ENCODE results near the gene HBE1.
"Not testable (repeated sequence)": the region's sequence is repeated elsewhere in the genome, so short reads cannot be mapped to it uniquely, and the experiment has no call there.

HBE1 gene

DNA sequence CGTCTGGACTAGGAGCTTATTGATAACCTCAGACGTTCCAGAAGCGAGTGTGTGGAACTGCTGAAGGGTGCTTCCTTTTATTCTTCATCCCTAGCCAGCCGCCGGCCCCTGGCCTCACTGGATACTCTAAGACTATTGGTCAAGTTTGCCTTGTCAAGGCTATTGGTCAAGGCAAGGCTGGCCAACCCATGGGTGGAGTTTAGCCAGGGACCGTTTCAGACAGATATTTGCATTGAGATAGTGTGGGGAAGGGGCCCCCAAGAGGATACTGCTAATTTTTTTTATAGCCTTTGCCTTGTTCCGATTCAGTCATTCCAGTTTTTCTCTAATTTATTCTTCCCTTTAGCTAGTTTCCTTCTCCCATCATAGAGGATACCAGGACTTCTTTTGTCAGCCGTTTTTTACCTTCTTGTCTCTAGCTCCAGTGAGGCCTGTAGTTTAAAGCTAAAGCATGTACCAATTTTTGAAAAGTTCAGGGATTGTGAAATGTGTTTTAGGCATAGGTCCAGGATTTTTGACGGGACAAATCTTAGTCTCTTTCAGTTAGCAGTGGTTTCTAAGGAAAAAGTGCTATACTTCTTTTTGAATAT is 19.8 kb downstream of the HBE1 start, which contains the start of gene HBG1:
HBG1 (minus strand) TSS at position 51 of the 590 bp plus-strand sequence. CDS start 53 bp downstream, outside the sequence.
- H3K27ac Mint-ChIP-seq, H3K4me1 Mint-ChIP-seq, H3K9me3 Mint-ChIP-seq, H3K36me3 Mint-ChIP-seq, H3K27me3 Mint-ChIP-seq, H3K4me3 Mint-ChIP-seq: not testable (repeated sequence)

DNA sequence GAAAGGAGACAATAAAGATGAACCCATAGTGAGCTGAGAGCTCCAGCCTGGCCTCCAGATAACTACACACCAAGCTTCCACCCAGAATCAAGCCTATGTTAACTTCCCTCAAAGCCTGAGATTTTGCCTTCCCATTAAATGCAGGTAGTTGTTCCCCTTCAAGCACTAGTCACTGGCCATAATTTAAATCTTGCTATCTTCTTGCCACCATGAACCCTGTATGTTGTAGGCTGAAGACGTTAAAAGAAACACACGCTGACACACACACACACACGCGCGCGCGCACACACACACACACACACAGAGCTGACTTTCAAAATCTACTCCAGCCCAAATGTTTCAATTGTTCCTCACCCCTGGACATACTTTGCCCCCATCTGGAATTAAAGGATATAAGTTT is 21.2 kb downstream of the HBE1 start:
- not testable (repeated sequence) for H3K36me3 Mint-ChIP-seq, H3K27me3 Mint-ChIP-seq, H3K4me3 Mint-ChIP-seq, H3K27ac Mint-ChIP-seq, H3K4me1 Mint-ChIP-seq, H3K9me3 Mint-ChIP-seq

DNA sequence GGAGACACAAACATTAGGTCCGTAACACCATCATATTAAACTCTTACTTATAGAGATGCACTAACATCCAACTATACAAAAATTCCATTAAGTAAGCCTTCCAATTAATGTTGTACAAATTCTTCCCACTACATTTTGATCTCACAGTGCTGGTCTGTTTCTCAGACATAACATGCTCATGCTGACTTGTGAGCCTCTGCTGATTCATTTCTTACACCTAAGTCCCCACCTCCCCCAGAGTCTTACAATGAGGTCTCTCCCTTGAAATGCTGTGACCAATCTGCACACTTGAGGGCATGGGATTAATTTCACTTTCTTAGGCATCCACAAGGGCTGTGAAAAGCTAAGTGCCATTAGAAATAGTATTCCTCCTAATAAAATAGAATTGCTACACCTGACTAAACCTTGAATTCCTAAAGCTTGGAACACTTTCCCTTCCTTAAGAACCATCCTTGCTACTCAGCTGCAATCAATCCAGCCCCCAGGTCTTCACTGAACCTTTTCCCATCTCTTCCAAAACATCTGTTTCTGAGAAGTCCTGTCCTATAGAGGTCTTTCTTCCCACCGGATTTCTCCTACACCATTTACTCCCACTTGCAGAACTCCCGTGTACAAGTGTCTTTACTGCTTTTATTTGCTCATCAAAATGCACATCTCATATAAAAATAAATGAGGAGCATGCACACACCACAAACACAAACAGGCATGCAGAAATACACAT is 22.1 kb downstream of the HBE1 start:
- H3K36me3 Mint-ChIP-seq = no peaks in the 10 kb centered on the region
- H3K9me3 Mint-ChIP-seq = no peaks in the 10 kb centered on the region
- no peak overlapping the region for H3K4me3 Mint-ChIP-seq
- peaks cover 2% of the 10 kb centered on the region for H3K27me3 Mint-ChIP-seq
- no peaks in the 10 kb centered on the region for H3K4me1 Mint-ChIP-seq
- no peak overlapping the region for H3K27ac Mint-ChIP-seq

DNA sequence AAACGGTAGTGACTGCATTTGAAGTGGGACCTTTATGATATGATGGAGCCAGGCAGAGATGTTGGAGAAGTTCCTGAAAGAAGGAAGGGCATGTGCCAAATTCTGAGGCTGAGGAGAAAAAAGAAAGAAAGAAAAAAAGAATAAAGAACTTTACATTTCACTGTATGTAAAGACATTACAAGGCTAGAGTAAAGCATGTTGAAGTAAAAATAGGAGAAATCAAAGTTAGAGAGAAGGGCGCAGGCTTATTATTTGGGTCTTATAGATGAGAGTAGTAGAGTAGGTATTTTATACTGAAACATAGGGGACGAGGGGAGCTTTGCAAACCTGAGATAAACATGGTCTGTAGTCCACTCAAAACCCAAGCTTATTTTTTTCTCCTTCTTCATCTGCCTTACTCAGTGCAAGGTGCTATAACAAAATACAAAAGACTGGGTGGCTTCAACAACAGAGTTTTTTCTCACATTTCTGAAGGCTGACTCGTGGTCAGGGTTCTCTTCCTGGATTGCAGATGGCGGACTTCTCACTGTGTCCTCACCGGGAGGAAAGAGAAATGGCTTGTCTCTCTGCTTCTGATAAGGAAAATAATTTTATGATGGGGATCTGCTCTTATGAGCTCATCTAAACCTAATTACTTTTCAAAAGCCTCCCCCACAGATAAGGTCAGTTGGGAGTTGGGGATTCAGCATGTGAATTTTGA is 22.8 kb downstream of the HBE1 start:
- Mint-ChIP-seq H3K27ac (no peak overlapping the region), H3K9me3 (no peaks in the 10 kb centered on the region), H3K36me3 (no peaks in the 10 kb centered on the region)

DNA sequence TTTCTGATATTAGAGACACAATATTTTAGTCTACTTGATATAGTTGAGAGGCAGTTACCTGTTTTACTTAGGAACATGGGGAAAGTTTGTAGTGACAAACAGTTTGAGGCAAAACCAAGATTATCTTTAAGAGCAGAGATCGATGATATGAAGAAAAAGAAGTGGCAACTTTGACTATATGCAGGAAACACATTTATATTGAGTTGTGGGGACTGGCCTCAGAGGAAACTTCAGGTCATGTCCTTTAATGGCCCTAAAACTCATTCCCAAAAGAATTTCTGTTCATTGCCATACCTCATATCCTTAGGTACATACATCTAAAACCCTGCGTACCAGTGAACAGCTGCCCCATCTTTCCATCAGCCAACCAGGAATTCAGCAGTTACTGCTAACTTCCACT is 24.6 kb downstream of the HBE1 start:
- Mint-ChIP-seq H3K4me3 (no peak overlapping the region), H3K27ac (no peak overlapping the region), H3K27me3 (peaks cover 2% of the 10 kb centered on the region), H3K4me1 (no peaks in the 10 kb centered on the region), H3K9me3 (no peaks in the 10 kb centered on the region), H3K36me3 (no peaks in the 10 kb centered on the region)

More for the DNA sequence above, 22.8 kb downstream of the HBE1 start:
- Mint-ChIP-seq H3K4me1 (no peaks in the 10 kb centered on the region), H3K27me3 (peaks cover 2% of the 10 kb centered on the region), H3K4me3 (no peak overlapping the region)

DNA sequence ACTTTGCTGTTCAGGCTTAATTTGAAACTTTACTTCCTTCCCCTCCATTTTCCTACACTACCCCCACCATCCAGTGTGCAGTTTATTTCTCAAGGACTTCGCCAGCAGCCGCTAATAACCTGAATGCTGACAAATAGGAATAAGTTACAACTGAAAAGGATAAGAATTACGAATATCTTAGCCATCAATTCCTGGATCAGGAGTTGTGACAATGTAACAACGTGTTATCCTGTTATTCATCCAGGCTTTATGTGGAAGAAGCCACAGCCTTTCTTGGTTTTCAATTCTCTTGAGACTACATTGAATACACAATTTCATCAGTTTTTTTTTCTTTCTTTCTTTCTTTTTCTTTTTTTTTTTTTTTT is 25.9 kb downstream of the HBE1 start:
- Mint-ChIP-seq H3K4me1 (no peaks in the 10 kb centered on the region), H3K9me3 (no peaks in the 10 kb centered on the region), H3K27me3 (peaks cover 4% of the 10 kb centered on the region), H3K36me3 (no peaks in the 10 kb centered on the region), H3K27ac (no peak overlapping the region), H3K4me3 (no peak overlapping the region)

DNA sequence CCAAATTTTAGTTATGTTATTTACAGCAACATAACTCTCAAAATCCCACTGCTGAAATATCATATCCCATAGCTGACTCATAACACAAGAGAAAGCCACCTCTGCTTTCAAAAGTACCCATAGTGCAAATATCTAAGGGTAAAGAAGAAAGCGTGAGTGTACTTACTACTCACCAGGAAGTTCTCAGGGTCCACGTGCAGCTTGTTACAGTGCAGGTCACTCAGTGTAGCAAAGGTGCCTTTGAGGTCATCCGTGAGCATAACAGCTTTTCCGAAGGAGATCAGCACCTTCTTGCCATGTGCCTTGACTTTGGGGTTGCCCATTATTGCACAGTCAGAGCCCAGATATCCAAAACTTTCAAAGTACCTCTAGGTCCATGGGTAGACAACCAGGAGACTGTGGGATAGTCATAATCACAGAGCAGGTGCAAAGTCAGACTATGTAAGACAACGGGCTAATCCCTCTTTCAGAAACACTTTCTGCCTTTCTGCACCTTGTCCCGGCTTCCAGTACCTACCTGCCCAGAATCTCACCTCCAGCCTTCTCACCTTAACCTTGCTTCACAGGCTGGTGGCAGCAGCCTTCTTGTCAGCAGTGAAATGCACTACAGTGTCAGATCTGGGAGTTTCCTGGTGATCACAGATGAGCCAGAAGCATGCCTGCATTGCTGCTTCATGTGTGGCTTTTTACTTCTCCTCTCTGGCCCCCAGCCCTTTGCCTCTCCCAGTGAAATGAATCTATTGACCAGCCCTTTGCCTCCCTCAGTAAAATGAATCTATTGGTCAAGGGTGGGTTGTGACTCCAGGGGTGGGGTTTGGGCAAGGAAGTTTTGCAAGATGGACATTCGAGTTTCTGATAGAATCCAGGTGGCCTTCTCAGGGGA is 26.6 kb downstream of the HBE1 start:
- H3K4me1 Mint-ChIP-seq = no peaks in the 10 kb centered on the region
- H3K9me3 Mint-ChIP-seq = no peaks in the 10 kb centered on the region
- H3K4me3 Mint-ChIP-seq = no peak overlapping the region

DNA sequence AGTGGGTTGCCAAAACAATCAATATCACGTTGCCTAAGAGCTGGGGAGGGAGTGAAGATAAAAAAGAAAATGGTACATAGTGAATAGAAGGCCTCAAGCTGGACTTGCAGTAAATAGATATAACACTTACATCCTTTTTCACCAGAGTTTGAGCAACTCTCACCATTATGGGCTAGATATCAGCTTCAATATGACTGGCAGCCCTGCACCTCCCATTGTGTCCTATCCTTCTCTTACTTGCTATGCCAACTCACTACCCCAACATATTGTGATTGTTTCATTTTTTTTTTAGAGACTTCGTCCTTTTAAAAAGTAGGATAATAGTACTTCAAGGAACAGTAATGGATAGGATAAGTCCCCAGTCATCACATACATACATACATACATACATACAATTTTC is 27.5 kb downstream of the HBE1 start:
- Mint-ChIP-seq H3K36me3 (no peaks in the 10 kb centered on the region), H3K4me1 (no peaks in the 10 kb centered on the region), H3K27me3 (peaks cover 8% of the 10 kb centered on the region), H3K4me3 (no peak overlapping the region), H3K27ac (no peak overlapping the region), H3K9me3 (no peaks in the 10 kb centered on the region)

More for the DNA sequence above, 26.6 kb downstream of the HBE1 start:
- peaks cover 6% of the 10 kb centered on the region for H3K27me3 Mint-ChIP-seq
- no peaks in the 10 kb centered on the region for H3K36me3 Mint-ChIP-seq
- H3K27ac Mint-ChIP-seq = no peak overlapping the region

DNA sequence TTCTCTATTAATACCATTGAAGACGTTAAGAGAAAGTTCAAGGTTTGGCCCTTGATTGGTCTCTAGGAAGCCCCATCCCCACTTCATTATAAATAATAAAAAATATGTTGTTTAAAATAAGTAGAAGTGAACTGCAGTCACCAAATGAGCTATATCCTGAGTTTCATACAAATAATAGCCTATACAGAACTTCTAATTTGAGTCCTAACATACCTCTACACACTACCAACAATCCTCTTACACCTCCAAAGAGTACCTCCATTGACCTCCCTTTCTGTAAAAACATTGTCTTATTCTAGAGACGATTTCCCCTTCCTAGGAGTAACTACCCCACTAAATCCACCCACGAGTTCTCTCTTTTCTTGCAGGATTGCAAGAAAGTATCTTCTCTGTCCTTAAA is 28.3 kb downstream of the HBE1 start:
- no peaks in the 10 kb centered on the region for H3K36me3 Mint-ChIP-seq
- H3K27me3 Mint-ChIP-seq = peaks cover 8% of the 10 kb centered on the region
- no peak overlapping the region for H3K4me3 Mint-ChIP-seq
- no peak overlapping the region for H3K27ac Mint-ChIP-seq
- H3K4me1 Mint-ChIP-seq = no peaks in the 10 kb centered on the region
- H3K9me3 Mint-ChIP-seq = no peaks in the 10 kb centered on the region

DNA sequence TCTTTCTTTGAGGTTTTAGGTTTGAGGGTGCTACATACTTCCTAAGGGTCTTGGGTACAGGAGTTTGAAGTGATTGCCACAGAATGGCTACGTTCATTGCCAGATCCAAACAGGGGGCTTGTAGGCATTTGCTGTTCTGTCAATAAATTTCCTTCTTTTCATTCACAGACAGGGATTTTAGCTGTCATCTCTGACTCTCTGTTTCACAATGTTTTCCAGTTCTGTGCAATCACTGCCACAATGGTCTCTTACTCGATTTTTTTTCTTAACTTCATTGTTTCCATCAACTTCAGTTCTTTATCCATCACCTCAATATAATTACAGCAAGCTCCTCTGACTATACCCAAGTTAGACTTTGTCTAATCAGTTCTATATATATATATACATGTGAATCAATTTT is 29.3 kb downstream of the HBE1 start:
- Mint-ChIP-seq H3K4me1 (no peaks in the 10 kb centered on the region), H3K4me3 (no peak overlapping the region)

DNA sequence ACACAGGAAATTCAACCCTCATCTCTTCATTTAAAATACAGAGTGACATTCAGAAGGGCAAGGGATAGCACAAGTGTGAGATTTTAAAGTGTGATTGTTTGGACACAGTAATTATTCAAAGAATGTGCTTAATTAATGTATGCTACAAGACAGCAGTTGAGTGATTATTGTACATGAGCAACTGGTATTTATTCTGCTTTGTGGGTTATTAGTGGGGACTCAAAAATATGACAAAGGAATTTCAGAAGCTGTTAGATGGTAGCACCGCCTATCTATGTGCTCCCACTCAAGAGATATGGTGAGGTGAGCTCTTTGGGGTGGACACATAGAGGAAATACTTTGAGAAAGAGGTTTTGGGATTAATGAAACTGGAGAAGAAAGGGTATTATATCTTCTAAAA is 29.7 kb downstream of the HBE1 start:
- H3K9me3 Mint-ChIP-seq = no peaks in the 10 kb centered on the region
- H3K4me3 Mint-ChIP-seq = no peak overlapping the region
- no peak overlapping the region for H3K27ac Mint-ChIP-seq
- no peaks in the 10 kb centered on the region for H3K36me3 Mint-ChIP-seq
- peaks cover 8% of the 10 kb centered on the region for H3K27me3 Mint-ChIP-seq
- no peaks in the 10 kb centered on the region for H3K4me1 Mint-ChIP-seq

More for the DNA sequence above, 29.3 kb downstream of the HBE1 start:
- Mint-ChIP-seq H3K36me3 (no peaks in the 10 kb centered on the region), H3K27me3 (peaks cover 8% of the 10 kb centered on the region), H3K27ac (no peak overlapping the region), H3K9me3 (no peaks in the 10 kb centered on the region)

DNA sequence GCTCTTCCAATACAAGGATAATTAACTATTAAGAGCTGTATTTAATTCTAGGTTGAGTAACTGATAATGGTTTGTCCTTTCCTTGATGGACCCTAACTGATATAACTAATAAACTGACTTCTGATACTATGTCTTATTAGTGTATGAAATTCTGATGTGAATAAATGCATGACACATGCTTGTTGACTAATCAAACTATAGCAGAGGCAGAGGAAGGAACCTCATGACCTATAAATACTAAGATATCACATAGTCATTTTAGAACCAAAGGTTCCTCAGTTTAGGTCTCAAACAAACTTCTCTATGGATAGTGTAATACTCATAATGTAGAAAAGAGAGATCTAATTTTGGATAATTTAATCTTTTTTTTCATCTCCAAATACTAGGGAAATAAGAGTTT is 30.7 kb downstream of the HBE1 start:
- Mint-ChIP-seq H3K27me3 (peaks cover 7% of the 10 kb centered on the region), H3K4me3 (no peak overlapping the region), H3K4me1 (no peaks in the 10 kb centered on the region), H3K36me3 (no peaks in the 10 kb centered on the region), H3K27ac (no peak overlapping the region), H3K9me3 (no peaks in the 10 kb centered on the region)

DNA sequence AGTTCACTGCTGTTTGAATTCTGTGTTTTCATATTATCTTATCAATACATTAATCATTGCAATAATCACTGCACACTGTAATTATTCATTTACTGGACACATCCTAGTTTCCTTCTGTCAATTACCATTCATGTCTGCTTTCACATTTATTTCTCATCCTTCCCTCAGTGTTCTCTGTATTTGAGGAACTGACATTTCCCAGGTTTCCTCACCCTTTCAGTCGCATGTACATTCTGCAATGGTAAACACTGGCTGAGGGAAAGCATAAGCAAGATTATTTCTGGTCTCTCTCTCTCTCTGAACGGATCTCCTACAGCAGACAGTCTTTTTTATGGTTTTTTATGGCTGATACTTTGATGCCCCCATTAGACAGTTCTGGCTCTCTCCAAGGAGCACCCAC is 31.3 kb downstream of the HBE1 start:
- Mint-ChIP-seq H3K36me3 (no peaks in the 10 kb centered on the region), H3K4me1 (no peaks in the 10 kb centered on the region), H3K27me3 (peaks cover 7% of the 10 kb centered on the region), H3K9me3 (no peaks in the 10 kb centered on the region), H3K27ac (peak overlapping the region; percentile 5), H3K4me3 (no peak overlapping the region)

DNA sequence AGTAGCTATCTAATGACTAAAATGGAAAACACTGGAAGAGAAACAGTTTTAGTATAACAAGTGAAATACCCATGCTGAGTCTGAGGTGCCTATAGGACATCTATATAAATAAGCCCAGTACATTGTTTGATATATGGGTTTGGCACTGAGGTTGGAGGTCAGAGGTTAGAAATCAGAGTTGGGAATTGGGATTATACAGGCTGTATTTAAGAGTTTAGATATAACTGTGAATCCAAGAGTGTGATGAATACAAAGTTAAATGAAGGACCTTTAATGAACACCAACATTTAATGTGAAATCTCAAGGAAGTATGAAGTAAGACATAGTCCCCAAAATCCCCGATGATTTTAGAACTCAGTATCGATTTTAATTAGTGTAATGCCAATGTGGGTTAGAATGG is 32.3 kb downstream of the HBE1 start:
- peaks cover 7% of the 10 kb centered on the region for H3K27me3 Mint-ChIP-seq
- H3K27ac Mint-ChIP-seq = no peak overlapping the region
- H3K36me3 Mint-ChIP-seq = no peaks in the 10 kb centered on the region
- no peak overlapping the region for H3K4me3 Mint-ChIP-seq
- H3K4me1 Mint-ChIP-seq = no peaks in the 10 kb centered on the region
- no peaks in the 10 kb centered on the region for H3K9me3 Mint-ChIP-seq

DNA sequence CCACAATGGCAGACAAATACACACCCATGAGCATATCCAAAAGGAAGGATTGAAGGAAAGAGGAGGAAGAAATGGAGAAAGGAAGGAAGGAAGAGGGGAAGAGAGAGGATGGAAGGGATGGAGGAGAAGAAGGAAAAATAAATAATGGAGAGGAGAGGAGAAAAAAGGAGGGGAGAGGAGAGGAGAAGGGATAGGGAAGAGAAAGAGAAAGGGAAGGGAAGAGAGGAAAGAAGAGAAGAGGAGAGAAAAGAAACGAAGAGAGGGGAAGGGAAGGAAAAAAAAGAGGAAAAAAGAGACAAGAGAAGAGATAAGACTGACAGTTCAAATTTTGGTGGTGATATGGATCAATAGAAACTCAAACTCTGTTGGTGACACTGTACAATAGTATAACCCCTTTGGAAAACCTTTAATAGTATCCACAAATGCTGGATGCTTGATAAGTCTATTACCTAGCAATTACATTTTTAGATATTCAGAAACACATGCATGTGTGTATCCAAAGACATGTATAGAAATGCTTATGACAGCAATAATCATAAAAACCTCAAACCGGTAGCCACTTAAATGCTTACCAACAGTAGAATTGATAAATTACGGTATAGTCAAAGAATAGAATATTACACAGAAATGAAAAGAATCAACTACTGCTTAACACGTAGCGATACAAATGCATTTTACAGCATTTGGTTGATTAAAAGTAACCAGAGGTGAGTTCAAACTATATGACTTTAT is 34.2 kb downstream of the HBE1 start:
- H3K9me3 Mint-ChIP-seq = no peaks in the 10 kb centered on the region
- H3K27ac Mint-ChIP-seq = no peak overlapping the region
- peaks cover 7% of the 10 kb centered on the region for H3K27me3 Mint-ChIP-seq
- no peaks in the 10 kb centered on the region for H3K36me3 Mint-ChIP-seq
- H3K4me3 Mint-ChIP-seq = no peak overlapping the region
- H3K4me1 Mint-ChIP-seq = no peaks in the 10 kb centered on the region
